Heart left ventricle (tissue), 16 donors: Measurements from ENCODE around the gene ENAH. TPM values are rescaled to one million over a fixed set of nuclear protein-coding genes. Genes with fewer than 3 reads are reported as not detected.
"Not testable (repeated sequence)": the region's sequence is repeated elsewhere in the genome, so short reads cannot be mapped to it uniquely, and the experiment has no call there.

Experiments
- ATAC-seq, 4 donors: fragments of 200-7000 bp; cut with Tn5 transposase; one replicate each; pipeline ENCODE4 v1.9.1; 2020 to 2022; ENCODE audit warnings: moderate library complexity in 4 of 4, mild to moderate bottlenecking in 3 of 4, moderate number of reproducible peaks in 1 of 4
- DNase-seq, 5 donors: peaks; one replicate each; pipeline ENCODE4 v3.0.0-alpha.2; 2020
- H3K27ac ChIP-seq, 12 donors: fragments of 200-600 bp; sonication (generic) in 4 of 12; one replicate each; pipeline versions ENCODE4 v1.5.0 to v1.8.0; 2016 to 2022; ENCODE audit warnings: mild to moderate bottlenecking in 2 of 12
- H3K27me3 ChIP-seq, 9 donors: fragments of 200-600 bp; sonication (generic) in 2 of 9; one replicate each; pipeline versions ENCODE4 v1.5.1 to v1.8.0; 2016 to 2022; ENCODE audit warnings: mild to moderate bottlenecking in 3 of 9
- H3K36me3 ChIP-seq, 9 donors: fragments of 200-600 bp; sonication (generic) in 2 of 9; one replicate each; pipeline versions ENCODE4 v1.5.0 to v1.8.0; 2018 to 2022; ENCODE audit warnings: mild to moderate bottlenecking in 2 of 9
- H3K4me1 ChIP-seq, 12 donors: fragments of 200-600 bp; sonication (generic) in 4 of 12; one replicate each; pipeline versions ENCODE4 v1.5.0 to v1.8.0; 2016 to 2022; ENCODE audit warnings: mild to moderate bottlenecking in 3 of 12
- H3K4me3 ChIP-seq, 12 donors: fragments of 200-600 bp; sonication (generic) in 4 of 12; one replicate each; pipeline versions ENCODE4 v1.5.0 to v1.8.0; 2017 to 2022; ENCODE audit warnings: mild to moderate bottlenecking in 9 of 12, moderate library complexity in 4 of 12
- H3K9me3 ChIP-seq, 12 donors: fragments of 200-600 bp; sonication (generic) in 4 of 12; one replicate each; pipeline versions ENCODE4 v1.5.0 to v1.8.0; 2016 to 2022; ENCODE audit warnings: mild to moderate bottlenecking in 1 of 12
- POLR2A ChIP-seq, 2 donors: fragments of 450-650 bp; IDR thresholded peaks; one replicate each; pipeline ENCODE4 v1.6.1; 2017; ENCODE audit warnings: antibody characterized with exemption in 2 of 2, mild to moderate bottlenecking in 2 of 2, moderate library complexity in 2 of 2
- WGBS, 4 donors: extraction: QIAGEN DNeasy Blood & Tissue Kit in 2 of 4; methylation state at CpG; one replicate each; pipeline versions ENCODE4 v1.1.5 to v1.1.7; 2013 to 2018; 5-methylcytosine and 5-hydroxymethylcytosine counted together
- intact Hi-C, 10 donors: fragments of 100-400 bp; cut with DNase I; formaldehyde crosslinking; loops; one replicate each; pipeline versions ENCODE4 v1.11.1 to v1.14.2; 2022
- polyA plus RNA-seq, 2 donors: library from polyadenylated mRNA; stranded (reverse); fragments of 200-250 nt; gene quantifications; one replicate each; pipeline ENCODE4 v1.2.3, GENCODE V29; 2013
- total RNA-seq, 9 donors: library from RNA; depleted of rRNA in 2 of 9; stranded (reverse); fragments of >200 nt in 2 of 9; fragmentation: NEBNext Ultra II Directional in 3 of 9; extraction: Animal tissue kit (Norgen Biotek cat#: 25700) in 3 of 9; gene quantifications; one replicate each; pipeline versions ENCODE4 v1.1.0 to v1.2.4, GENCODE V29; 2016 to 2023
- TF ChIP-seq, protein P1 (sequence below), 12 donors: fragments of 200-600 bp; sonication (generic) in 4 of 12; IDR thresholded peaks; one replicate each; pipeline versions ENCODE4 v1.5.0 to v1.8.0; 2018 to 2022; ENCODE audit warnings: antibody characterized with exemption in 12 of 12, mild to moderate bottlenecking in 5 of 12
- donor health status: ischemic (EF 13 %, LVEDD 7.1; RV severe dilation, severe dysfunction).
- donor health status: healthy with polysubstance abuse.
- donor health status: DM: no; HTN: yes; CAD: no.
- donor health status: DM: no; HTN: no; CAD: no.
- donor health status: ischemic (EF 25% LVEDD 6.9; RV normal size, moderate dysfunction).
- donor health status: ischemic (EF 25% LVEDD 5.7; RV mildly dilated, moderate dysfunction).
- donor health status: healthy.
- donor health status: DM: yes; HTN: yes; CAD: no.
- donor health status: ischemic (EF 35%, LVEDD 5.7; RV mildly dilated, moderate dysfunction).
- donor health status: nonischemic (EF 11% LVEDD 7.7; RV severe dilation, severe dysfunction).
- donor health status: DM: yes; HTN: yes; CAD: no.
- donor health status: PGD.
- donor health status: ischemic (EF 29% LVEDD 5.4; RV normal size, mild dysfunction).
- donor health status: nonischemic (EF 23%, LVEDD 6.1; RV moderate dilation, normal function).

ENAH gene
- total and polyA plus RNA-seq, 11 donors: 17.0 to 183 (median 86.1) TPM

DNA sequence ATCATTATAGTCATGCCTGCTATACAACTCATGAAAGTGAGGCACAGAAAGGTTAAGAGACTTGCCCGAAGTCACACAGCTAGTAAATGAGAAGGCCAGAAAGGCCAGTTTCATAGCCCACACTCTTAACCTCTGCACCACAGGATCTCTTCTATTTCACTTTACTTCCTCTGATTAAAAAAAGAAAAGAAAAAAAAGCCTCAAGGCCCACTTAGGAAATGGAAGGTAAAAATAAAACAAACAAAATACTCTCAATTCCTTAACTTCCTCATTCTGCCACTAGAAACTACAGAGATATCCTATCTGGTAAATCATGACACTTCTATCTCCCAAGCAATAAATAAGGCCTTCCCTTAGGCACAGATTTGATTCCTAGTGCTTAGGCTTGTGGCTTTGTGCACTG is 7.6 kb upstream of the ENAH start:
- no peaks in the 10 kb centered on the region for H3K9me3 ChIP-seq
- intact Hi-C loops: no loop called here
- H3K27me3 ChIP-seq: no peaks in the 10 kb centered on the region
- DNase-seq (no peak), ATAC-seq (no peak)
- TF ChIP-seq, protein P1, sequence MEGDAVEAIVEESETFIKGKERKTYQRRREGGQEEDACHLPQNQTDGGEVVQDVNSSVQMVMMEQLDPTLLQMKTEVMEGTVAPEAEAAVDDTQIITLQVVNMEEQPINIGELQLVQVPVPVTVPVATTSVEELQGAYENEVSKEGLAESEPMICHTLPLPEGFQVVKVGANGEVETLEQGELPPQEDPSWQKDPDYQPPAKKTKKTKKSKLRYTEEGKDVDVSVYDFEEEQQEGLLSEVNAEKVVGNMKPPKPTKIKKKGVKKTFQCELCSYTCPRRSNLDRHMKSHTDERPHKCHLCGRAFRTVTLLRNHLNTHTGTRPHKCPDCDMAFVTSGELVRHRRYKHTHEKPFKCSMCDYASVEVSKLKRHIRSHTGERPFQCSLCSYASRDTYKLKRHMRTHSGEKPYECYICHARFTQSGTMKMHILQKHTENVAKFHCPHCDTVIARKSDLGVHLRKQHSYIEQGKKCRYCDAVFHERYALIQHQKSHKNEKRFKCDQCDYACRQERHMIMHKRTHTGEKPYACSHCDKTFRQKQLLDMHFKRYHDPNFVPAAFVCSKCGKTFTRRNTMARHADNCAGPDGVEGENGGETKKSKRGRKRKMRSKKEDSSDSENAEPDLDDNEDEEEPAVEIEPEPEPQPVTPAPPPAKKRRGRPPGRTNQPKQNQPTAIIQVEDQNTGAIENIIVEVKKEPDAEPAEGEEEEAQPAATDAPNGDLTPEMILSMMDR (IDR thresholded peaks at IDR 0.05): no peak
- no peak for TF ChIP-seq POLR2A (IDR thresholded peaks at IDR 0.05)
- H3K4me3 ChIP-seq: no peak overlapping the region
- H3K27ac ChIP-seq: peak overlapping the region in 2 of 12 donors; percentile 0 to 58
- H3K36me3 ChIP-seq: no peaks in the 10 kb centered on the region
- WGBS, 4 donors: 70 to 75% (median 73%) methylated on average over 1 of the region's 1 CpG
- H3K4me1 ChIP-seq: peaks cover 0 to 28% (median 12%) of the 10 kb centered on the region in 12 donors

GRCh38 chr1:225658041-225658440 is 5.1 kb upstream of the ENAH start:
- intact Hi-C loops: loop anchor here in 8 of 10 donors (5.0 to 10.0 kb wide), 9 partner anchors 34 to 183 kb away; no protein-coding TSS in a partner anchor
- Histone ChIP-seq H3K4me3 (no peak overlapping the region), H3K27me3 (peaks cover 0 to 6% (median 0%) of the 10 kb centered on the region in 9 donors), H3K36me3 (no peaks in the 10 kb centered on the region), H3K27ac (peak overlapping the region in 2 of 12 donors; percentile 40 to 96), H3K4me1 (peaks cover 0 to 42% (median 22%) of the 10 kb centered on the region in 12 donors), H3K9me3 (no peaks in the 10 kb centered on the region)
- no peak for TF ChIP-seq POLR2A (IDR thresholded peaks at IDR 0.05)
- TF ChIP-seq, protein P1 (IDR thresholded peaks at IDR 0.05): no peak
- ATAC-seq (no peak), DNase-seq (no peak)
- WGBS, 4 donors: 65 to 75% (median 69%) methylated on average over 2 of the region's 2 CpGs

DNA sequence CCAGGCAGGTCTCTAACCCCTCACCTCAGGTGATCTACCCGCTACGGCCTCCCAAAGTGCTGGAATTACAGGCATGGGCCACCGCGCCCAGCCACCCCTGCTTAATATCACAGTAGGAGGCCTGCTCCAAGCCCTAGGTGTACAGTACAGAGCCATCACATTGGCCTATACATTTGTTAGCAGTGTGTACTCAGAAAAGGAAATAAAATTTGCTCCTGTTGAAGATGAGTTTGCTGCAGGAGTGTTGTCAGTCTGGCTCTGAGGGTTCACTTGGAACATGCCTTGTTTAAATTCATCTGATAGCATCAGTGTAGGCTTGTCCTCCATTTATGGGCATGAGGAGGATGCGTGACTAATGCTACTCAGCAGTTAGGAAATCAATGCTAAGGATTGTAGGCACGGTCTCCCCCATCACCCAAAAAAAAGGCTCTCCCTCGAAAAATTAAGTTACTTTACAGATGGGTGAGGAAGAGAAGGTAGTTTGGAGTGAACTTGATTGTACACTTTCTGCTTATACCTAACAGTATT is 4.6 kb upstream of the ENAH start:
- H3K4me1 ChIP-seq: peaks cover 0 to 42% (median 22%) of the 10 kb centered on the region in 12 donors
- intact Hi-C loops: loop anchor here in 8 of 10 donors (5.0 to 10.0 kb wide), 9 partner anchors 35 to 183 kb away; no protein-coding TSS in a partner anchor
- ATAC-seq: no peak
- peak overlapping the region in 3 of 12 donors; percentile 11 to 96 (median 40) for H3K27ac ChIP-seq
- no peak overlapping the region for H3K4me3 ChIP-seq
- WGBS, 4 donors: 77 to 86% (median 79%) methylated on average over 7 of the region's 7 CpGs
- no peak for TF ChIP-seq POLR2A (IDR thresholded peaks at IDR 0.05)
- no peaks in the 10 kb centered on the region for H3K9me3 ChIP-seq
- no peak for DNase-seq
- no peaks in the 10 kb centered on the region for H3K36me3 ChIP-seq
- H3K27me3 ChIP-seq: peaks cover 0 to 6% (median 0%) of the 10 kb centered on the region in 9 donors

DNA sequence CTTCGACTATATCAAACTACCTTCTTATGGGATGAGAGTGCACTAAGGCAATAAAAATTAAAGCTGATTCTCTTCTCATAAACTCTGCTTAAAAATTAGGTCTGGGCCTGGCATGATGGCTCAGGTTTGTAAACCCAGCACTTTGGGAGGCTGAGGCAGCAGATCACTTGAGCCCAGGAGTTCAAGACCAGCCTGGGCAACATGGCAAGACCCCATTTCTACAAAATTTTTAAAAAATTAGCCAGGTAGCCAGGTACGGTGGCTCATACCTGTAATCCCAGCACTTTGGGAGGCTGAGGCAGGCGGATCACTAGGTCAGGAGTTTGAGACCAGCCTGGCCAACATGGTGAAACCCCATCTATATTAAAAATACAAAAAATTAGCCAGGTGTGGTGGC is 3.3 kb upstream of the ENAH start:
- not testable (repeated sequence) for DNase-seq, H3K4me3 ChIP-seq, H3K9me3 ChIP-seq, H3K36me3 ChIP-seq, H3K27me3 ChIP-seq, ATAC-seq
- 92 to 95% (median 93%) methylated on average over 3 of the region's 3 CpGs for WGBS, 4 donors
- intact Hi-C loops: loop anchor here in 8 of 10 donors (5.0 to 10.0 kb wide), 9 partner anchors 36 to 181 kb away; no protein-coding TSS in a partner anchor
- Histone ChIP-seq H3K27ac (peak overlapping the region in 5 of 12 donors; percentile 92 to 99 (median 97)), H3K4me1 (peaks cover 0 to 45% (median 19%) of the 10 kb centered on the region in 12 donors)

DNA sequence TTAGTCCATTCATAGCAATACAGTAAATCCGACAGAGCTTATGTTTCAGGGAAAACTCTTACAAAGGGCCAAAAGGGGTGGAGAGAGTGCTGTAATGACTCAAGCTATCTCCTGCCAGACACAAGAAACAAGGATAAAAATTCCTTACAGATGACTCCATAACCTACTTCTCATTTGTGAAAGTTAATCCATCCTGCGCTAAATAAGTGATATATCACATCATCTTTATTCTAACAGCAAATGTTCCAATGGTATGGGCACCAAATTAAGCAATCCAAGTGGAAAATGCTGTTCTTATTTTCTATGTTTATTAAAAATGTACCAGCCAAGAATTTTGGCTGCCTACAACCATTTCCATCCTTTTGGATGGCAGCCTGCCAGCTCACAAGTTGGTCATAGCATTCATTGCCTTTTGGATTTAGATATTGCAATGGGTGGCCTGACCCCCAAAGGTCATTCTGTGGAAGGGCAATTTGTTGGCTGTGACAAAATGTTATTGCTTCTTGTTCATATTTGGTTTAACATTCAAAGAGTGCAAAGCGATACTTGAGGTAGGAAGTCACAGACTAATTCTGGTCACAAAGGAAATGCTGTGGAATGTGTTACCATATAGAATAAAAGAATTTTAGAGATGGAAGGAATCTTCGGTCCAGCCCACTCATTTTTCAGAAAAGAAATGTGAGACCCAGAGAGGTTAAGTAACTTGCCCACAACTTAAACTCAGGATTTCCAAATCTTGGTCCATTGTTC is 2.8 kb upstream of the ENAH start:
- WGBS, 4 donors: 52 to 63% (median 55%) methylated on average over 4 of the region's 4 CpGs
- Histone ChIP-seq H3K9me3 (no peaks in the 10 kb centered on the region), H3K27ac (peak overlapping the region in 11 of 12 donors; percentile 5 to 100 (median 92)), H3K4me1 (peaks cover 0 to 48% (median 20%) of the 10 kb centered on the region in 12 donors), H3K36me3 (no peaks in the 10 kb centered on the region), H3K4me3 (no peak overlapping the region), H3K27me3 (peaks cover 0 to 6% (median 0%) of the 10 kb centered on the region in 9 donors)
- peak in 2 of 4 donors; percentile 21 to 24 for ATAC-seq
- intact Hi-C loops: loop anchor here in 8 of 10 donors (5.0 to 10.0 kb wide), 9 partner anchors 37 to 181 kb away; no protein-coding TSS in a partner anchor
- DNase-seq: peak in 4 of 5 donors; percentile 49 to 64 (median 54)
- no peak for TF ChIP-seq POLR2A (IDR thresholded peaks at IDR 0.05)
- TF ChIP-seq, protein P1 (IDR thresholded peaks at IDR 0.05): peak in 5 of 12 donors; percentile 8 to 30 (median 17)
